SK-N-MC (cell line): ENCODE data around the gene DNAJA3.

ENCODE experiments used
- EZH2 ChIP-seq: fragments of 200-600 bp; sonication (generic); IDR thresholded peaks from one replicate; pipeline ENCODE4 v1.6.1; 2017; ENCODE audit warnings: antibody characterized with exemption
- FOXP2 ChIP-seq: optimal IDR thresholded peaks from 2 replicates; pipeline ENCODE3; 2011; ENCODE audit warnings: mild to moderate bottlenecking, moderate library complexity; ENCODE audit not compliant: insufficient read depth; ENCODE audit errors: extremely low read length, control extremely low read depth
- POLR2AphosphoS5 ChIP-seq: IDR thresholded peaks from 2 replicates; pipeline ENCODE4 v1.6.1; 2012; ENCODE audit warnings: mild to moderate bottlenecking, low read depth, low read length, borderline replicate concordance

DNA sequence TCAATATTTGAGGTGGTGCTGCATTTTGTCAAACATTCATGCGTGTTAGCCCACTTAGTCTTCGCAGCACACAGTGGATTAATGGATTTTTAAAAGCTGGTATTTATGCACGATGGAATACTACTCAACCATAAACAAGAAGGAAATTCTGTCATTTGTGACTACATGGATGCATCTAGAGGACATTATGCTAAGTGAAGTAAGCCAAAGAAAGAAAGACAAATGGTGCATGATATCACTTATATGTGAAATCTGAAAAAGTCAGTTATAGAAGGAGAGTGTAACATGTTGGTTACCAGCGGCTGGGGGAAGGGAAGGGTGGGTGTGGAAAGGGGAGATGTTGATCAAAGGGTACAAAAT is 73.5 kb downstream of the DNAJA3 start:
- TF ChIP-seq EZH2 (no peak), POLR2AphosphoS5 (no peak), FOXP2 (no peak)
